Esophagus muscularis mucosa (tissue), 4 donors: ENCODE results near the gene MRPL55. TPM values are rescaled to one million over a fixed set of nuclear protein-coding genes. Genes with fewer than 3 reads are reported as not detected.
A peak's percentile ranks its signal among the peaks of the same experiment; 100 is the strongest.

Source experiments
- DNase-seq: peaks from one replicate; pipeline ENCODE4 v3.0.0-alpha.2; 2017; ENCODE audit errors: extremely low spot score
- H3K27ac ChIP-seq, 4 donors: fragments of 200-600 bp; sonication (generic); replicated peaks in 1 of 4; 1 replicate in 3 of 4; 2 replicates in 1 of 4; pipeline ENCODE4 v1.5.1; 2016 to 2019; ENCODE audit warnings: mild to moderate bottlenecking in 1 of 4
- H3K27me3 ChIP-seq, 4 donors: fragments of 200-600 bp; sonication (generic); one replicate each; pipeline versions ENCODE4 v1.5.1 to v1.6.0; 2016 to 2019
- H3K36me3 ChIP-seq, 4 donors: fragments of 200-600 bp; sonication (generic); one replicate each; pipeline ENCODE4 v1.5.1; 2016 to 2019
- H3K4me1 ChIP-seq, 4 donors: fragments of 200-600 bp; sonication (generic); one replicate each; pipeline ENCODE4 v1.5.1; 2016 to 2019
- H3K4me3 ChIP-seq, 4 donors: fragments of 200-600 bp; sonication (generic); 1 replicate in 2 of 4; 2 replicates in 2 of 4; pipeline ENCODE4 v1.5.1; 2016 to 2019; ENCODE audit warnings: mild to moderate bottlenecking in 4 of 4, moderate library complexity in 1 of 4
- H3K9me3 ChIP-seq, 4 donors: fragments of 200-600 bp; sonication (generic); 1 replicate in 3 of 4; 2 replicates in 1 of 4; pipeline ENCODE4 v1.5.1; 2016 to 2019
- CTCF ChIP-seq, 3 experiments: fragments of 200-600 bp in 2 of 3; fragments of 450-650 bp in 1 of 3; sonication (generic) in 2 of 3; IDR thresholded peaks; one replicate each; pipeline ENCODE4 v1.5.1; 2017 to 2019; ENCODE audit warnings: antibody characterized with exemption in 3 of 3, mild to moderate bottlenecking in 2 of 3, moderate library complexity in 1 of 3
- EP300 ChIP-seq: sonication (generic); formaldehyde crosslinking; IDR thresholded peaks from one replicate; pipeline ENCODE4 v1.6.1; 2017; ENCODE audit warnings: antibody characterized with exemption
- POLR2A ChIP-seq: fragments of 450-650 bp; IDR thresholded peaks from one replicate; pipeline ENCODE4 v1.6.1; 2017; ENCODE audit warnings: antibody characterized with exemption, moderate library complexity, mild to moderate bottlenecking, low read depth
- POLR2AphosphoS5 ChIP-seq, 2 donors: sonication (generic); formaldehyde crosslinking; IDR thresholded peaks; one replicate each; pipeline ENCODE4 v1.6.1; 2017; ENCODE audit warnings: antibody characterized with exemption in 2 of 2
- WGBS: methylation state at CpG from one replicate; pipeline ENCODE4 v1.1.5; 2018; 5-methylcytosine and 5-hydroxymethylcytosine counted together
- intact Hi-C: fragments of 100-400 bp; cut with DNase I; formaldehyde crosslinking; loops from one replicate; pipeline ENCODE4 v1.15.1; 2023
- total RNA-seq, 4 donors: library from RNA; depleted of rRNA; stranded (reverse); fragments of >200 nt; gene quantifications; one replicate each; pipeline versions ENCODE4 v1.1.0 to v1.2.1, GENCODE V29; 2016

Gene MRPL55
- total RNA-seq, 4 donors from 2014 or later = 52.3 to 64.9 (median 60.1) TPM

GRCh38 chr1:228152918-228153258 lies 43.8 kb upstream of the MRPL55 start:
- no peaks in the 10 kb centered on the region for H3K27me3 ChIP-seq
- H3K36me3 ChIP-seq = peaks cover 0 to 18% (median 14%) of the 10 kb centered on the region in 4 donors
- intact Hi-C loops = no loop called here
- DNase-seq = no peak
- no peak overlapping the region for H3K4me3 ChIP-seq
- peaks cover 41 to 68% (median 53%) of the 10 kb centered on the region in 4 donors for H3K4me1 ChIP-seq
- no peak for TF ChIP-seq CTCF (IDR thresholded peaks at IDR 0.05)
- no peak for TF ChIP-seq EP300
- TF ChIP-seq POLR2A = no peak
- no peak for TF ChIP-seq POLR2AphosphoS5 (IDR thresholded peaks at IDR 0.05)
- WGBS = 82% methylated on average over 2 of the region's 3 CpGs
- H3K9me3 ChIP-seq = no peaks in the 10 kb centered on the region
- H3K27ac ChIP-seq = peak overlapping the region in 2 of 4 donors; percentile 92 to 95

- peaks cover 46 to 67% (median 57%) of the 10 kb centered on the region in 4 donors for H3K4me1 ChIP-seq
- H3K27me3 ChIP-seq = no peaks in the 10 kb centered on the region
- WGBS = 91% methylated on average over 12 of the region's 19 CpGs
- intact Hi-C loops = no loop called here
- peak overlapping the region; percentile 50 to 95 (median 90) for H3K27ac ChIP-seq
- H3K36me3 ChIP-seq = peaks cover 0 to 24% (median 20%) of the 10 kb centered on the region in 4 donors
- no peak for DNase-seq
- no peak for TF ChIP-seq CTCF (IDR thresholded peaks at IDR 0.05)
- TF ChIP-seq EP300 = no peak
- no peak for TF ChIP-seq POLR2A
- no peak for TF ChIP-seq POLR2AphosphoS5 (IDR thresholded peaks at IDR 0.05)
- H3K4me3 ChIP-seq = no peak overlapping the region
- H3K9me3 ChIP-seq = no peaks in the 10 kb centered on the region
Measured at GRCh38 chr1:228152097-228152917, 43.2 kb upstream of the MRPL55 start.

- DNase-seq = no peak
- H3K9me3 ChIP-seq = no peaks in the 10 kb centered on the region
- TF ChIP-seq POLR2AphosphoS5 (IDR thresholded peaks at IDR 0.05) (no peak), POLR2A (no peak), CTCF (IDR thresholded peaks at IDR 0.05) (no peak), EP300 (no peak)
- H3K36me3 ChIP-seq = peaks cover 2 to 33% (median 29%) of the 10 kb centered on the region in 4 donors
- WGBS = 62% methylated on average over 11 of the region's 12 CpGs
- H3K27me3 ChIP-seq = no peaks in the 10 kb centered on the region
- H3K4me1 ChIP-seq = peaks cover 46 to 66% (median 61%) of the 10 kb centered on the region in 4 donors
- H3K4me3 ChIP-seq = peak overlapping the region; percentile 44 to 57 (median 49)
- peak overlapping the region; percentile 85 to 95 (median 90) for H3K27ac ChIP-seq
- intact Hi-C loops = no loop called here
Measured at GRCh38 chr1:228151180-228151925, 42.3 kb upstream of the MRPL55 start.

- TF ChIP-seq EP300 (no peak), POLR2AphosphoS5 (IDR thresholded peaks at IDR 0.05) (peak; percentile 41 to 47)
- Histone ChIP-seq H3K27ac (peak overlapping the region; percentile 85 to 95 (median 90)), H3K4me3 (peak overlapping the region; percentile 44 to 57 (median 49)), H3K36me3 (peaks cover 7 to 41% (median 37%) of the 10 kb centered on the region in 4 donors), H3K9me3 (no peaks in the 10 kb centered on the region), H3K4me1 (peaks cover 48 to 72% (median 64%) of the 10 kb centered on the region in 4 donors), H3K27me3 (no peaks in the 10 kb centered on the region)
- WGBS = 25% methylated on average over 17 of the region's 17 CpGs
- no peak for DNase-seq
- intact Hi-C loops = no loop called here
Measured at GRCh38 chr1:228150461-228151179, 41.5 kb upstream of the MRPL55 start.
